K562 (cell line): ENCODE results near the gene PINK1. TPM values are rescaled to one million over a fixed set of nuclear protein-coding genes. Genes with fewer than 3 reads are reported as not detected.

Experiments
- ATAC-seq: fragments of 200-7000 bp; cut with Tn5 transposase; 3 replicates; pipeline ENCODE4 v1.9.1; 2020; ENCODE audit warnings: moderate library complexity
- BruUV-seq: library from RNA; stranded (reverse); fragments of 400-500 nt; replicated peaks from 2 replicates; lab custom pipeline; 2021; lab: Mats Ljungman, UMichigan
- CTCF ChIA-PET: fragments of 300-600 bp; formaldehyde crosslinking; extraction: SDS; loops from one replicate; lab custom pipeline; 2021; ENCODE audit warnings: low intra/inter-chr PET ratio; lab: Yijun Ruan, JAX
- POLR2A ChIA-PET: fragments of 300-600, 350-650 bp; sonication (Branson Sonifier 250); formaldehyde crosslinking; extraction: SDS; loops from one replicate; lab custom pipeline; 2021; ENCODE audit warnings: antibody characterized with exemption, inconsistent platforms; lab: Yijun Ruan, JAX
- DNase-seq, 4 experiments: peaks; one replicate each; pipeline versions ENCODE4 v3.0.0 to v3.0.0-alpha.2; 2011 to 2018; ENCODE audit warnings: low spot score in 3 of 4, mixed read lengths in 3 of 4; ENCODE audit errors: extremely low read depth in 1 of 4
- FAIRE-seq: peaks from 2 replicates; lab custom pipeline; 2011; peaks lifted over from hg19 to GRCh38; lab: Jason Lieb, UNC
- H2AFZ ChIP-seq: 2 replicates; pipeline ENCODE4 v1.6.0; 2011; ENCODE audit warnings: low read depth, low read length, control low read depth, inconsistent platforms
- H3K27ac ChIP-seq: fragments of 200-600 bp; 3 replicates; pipeline ENCODE4 v1.8.0; 2011; ENCODE audit warnings: low read depth, mild to moderate bottlenecking, control low read depth, inconsistent platforms, low read length, moderate library complexity, mixed read lengths; ENCODE audit errors: extremely low read depth
- H3K27me3 ChIP-seq, 2 experiments: fragments of 300-600 bp in 1 of 2; 2 replicates in 1 of 2; 3 replicates in 1 of 2; pipeline versions ENCODE4 v1.6.0 to v1.8.0; 2011; ENCODE audit warnings: inconsistent platforms in 2 of 2, low read length in 2 of 2, mild to moderate bottlenecking in 1 of 2, mixed read lengths in 1 of 2, moderate library complexity in 1 of 2; ENCODE audit not compliant: control insufficient read depth in 2 of 2, insufficient read depth in 2 of 2
- H3K36me3 ChIP-seq: fragments of 300-600 bp; 3 replicates; pipeline ENCODE4 v1.8.0; 2011; ENCODE audit warnings: mild to moderate bottlenecking, low read length, inconsistent platforms; ENCODE audit not compliant: control insufficient read depth, insufficient read depth
- H3K4me1 ChIP-seq, 2 experiments: fragments of 200-600 bp in 1 of 2; replicated peaks in 1 of 2; 2 replicates in 1 of 2; 3 replicates in 1 of 2; pipeline versions ENCODE4 v1.5.1 to v1.8.0; 2011; ENCODE audit warnings: inconsistent platforms in 2 of 2, low read length in 2 of 2, mild to moderate bottlenecking in 1 of 2, mixed read lengths in 1 of 2, moderate library complexity in 1 of 2; ENCODE audit not compliant: control insufficient read depth in 2 of 2, insufficient read depth in 2 of 2
- H3K4me2 ChIP-seq: 2 replicates; pipeline ENCODE4 v1.6.1; 2011; ENCODE audit warnings: low read length, control low read depth, inconsistent platforms, mixed read lengths; ENCODE audit not compliant: insufficient read depth
- H3K4me3 ChIP-seq: fragments of 200-600 bp; sonication (generic), shearing (Covaris generic); 2 replicates; pipeline ENCODE4 v1.5.1; 2016; ENCODE audit warnings: control low read depth, inconsistent platforms
- H3K79me2 ChIP-seq: fragments of 200-600 bp; 3 replicates; pipeline ENCODE4 v1.8.0; 2011; ENCODE audit warnings: low read length, inconsistent platforms; ENCODE audit not compliant: control insufficient read depth, insufficient read depth
- H3K9ac ChIP-seq, 2 experiments: 2 replicates each; pipeline versions ENCODE4 v1.6.0 to v1.6.1; 2011; ENCODE audit warnings: low read depth in 2 of 2, low read length in 2 of 2, control low read depth in 1 of 2, inconsistent platforms in 1 of 2, mild to moderate bottlenecking in 1 of 2, mixed read lengths in 1 of 2; ENCODE audit not compliant: insufficient read depth in 1 of 2
- H3K9me1 ChIP-seq: one replicate; pipeline ENCODE4 v1.6.0; 2011; ENCODE audit warnings: inconsistent platforms, mild to moderate bottlenecking, low read length, moderate library complexity; ENCODE audit not compliant: control insufficient read depth, insufficient read depth
- H3K9me3 ChIP-seq: replicated peaks from 2 replicates; pipeline ENCODE4 v1.5.1; 2011; ENCODE audit warnings: low read depth, low read length, inconsistent platforms; ENCODE audit not compliant: control insufficient read depth, insufficient read depth
- H4K20me1 ChIP-seq: replicated peaks from 2 replicates; pipeline ENCODE4 v1.6.1; 2011; ENCODE audit warnings: low read length, inconsistent platforms, mixed read lengths; ENCODE audit not compliant: control insufficient read depth, insufficient read depth
- CREB1 ChIP-seq, 2 experiments: sonication (generic) in 1 of 2; formaldehyde crosslinking in 1 of 2; IDR thresholded peaks; 2 replicates each; pipeline versions ENCODE4 v1.6.1 to v1.8.0; 2012 to 2022; ENCODE audit warnings: inconsistent platforms in 1 of 2, mild to moderate bottlenecking in 1 of 2, missing genetic modification reagents in 1 of 2, moderate library complexity in 1 of 2
- CXXC5 ChIP-seq: fragments of 250-450 bp; sonication (Bioruptor Pico); IDR thresholded peaks from 2 replicates; pipeline ENCODE4 v1.8.0; 2022; ENCODE audit warnings: inconsistent platforms, mild to moderate bottlenecking, moderate library complexity
- HDAC1 ChIP-seq, 2 experiments: fragments of 450-650 bp; IDR thresholded peaks; 2 replicates each; pipeline ENCODE4 v1.6.1; 2016 to 2017; ENCODE audit warnings: inconsistent platforms in 1 of 2, mild to moderate bottlenecking in 1 of 2, moderate library complexity in 1 of 2
- KAT8 ChIP-seq: fragments of 450-650 bp; IDR thresholded peaks from 2 replicates; pipeline ENCODE4 v1.6.1; 2016; ENCODE audit warnings: low read depth, mild to moderate bottlenecking
- NRF1 ChIP-seq, 2 experiments: fragments of 450-650 bp; IDR thresholded peaks in 1 of 2; conservative IDR thresholded peaks in 1 of 2; 2 replicates each; pipeline ENCODE4 v1.6.1; 2014; ENCODE audit warnings: mild to moderate bottlenecking in 2 of 2
- RFX7 ChIP-seq: fragments of 250-450 bp; sonication (Bioruptor Pico); IDR thresholded peaks from 2 replicates; pipeline ENCODE4 v1.5.1; 2021; ENCODE audit warnings: mild to moderate bottlenecking
- TAF7 ChIP-seq: fragments of 450-650 bp; IDR thresholded peaks from 2 replicates; pipeline ENCODE4 v1.6.1; 2016; ENCODE audit warnings: missing genetic modification characterization, missing compliant biosample characterization
- TCF3 ChIP-seq: sonication (generic); formaldehyde crosslinking; IDR thresholded peaks from 2 replicates; pipeline ENCODE4 v1.4.0; 2020; ENCODE audit warnings: mild to moderate bottlenecking, missing genetic modification reagents
- UBTF ChIP-seq, 2 experiments: IDR thresholded peaks; 2 replicates each; pipeline ENCODE4 v1.6.1; 2012; ENCODE audit warnings: improper control_type of control experiment in 2 of 2, low read depth in 2 of 2, low read length in 2 of 2, borderline replicate concordance in 1 of 2
- ZFP91 ChIP-seq: sonication (generic); formaldehyde crosslinking; IDR thresholded peaks from 2 replicates; pipeline ENCODE4 v1.8.0; 2022; ENCODE audit warnings: mild to moderate bottlenecking, missing genetic modification reagents
- ZNF174 ChIP-seq: fragments of 250-450 bp; sonication (Bioruptor Pico); IDR thresholded peaks from 2 replicates; pipeline ENCODE4 v1.4.0; 2020; ENCODE audit warnings: mild to moderate bottlenecking
- ZNF79 ChIP-seq: fragments of 250-450 bp; sonication (Bioruptor Pico); IDR thresholded peaks from 2 replicates; pipeline ENCODE4 v1.4.0; 2020; ENCODE audit warnings: low read depth, mild to moderate bottlenecking, moderate library complexity
- WGBS: fragments of 100-300 bp; shearing (Covaris generic); methylation state at CpG from one replicate; pipeline ENCODE4 v1.1.6; 2016; ENCODE audit warnings: low coverage, mixed read lengths; ENCODE audit not compliant: insufficient coverage; ENCODE audit errors: missing lambda C conversion rate; 5-methylcytosine and 5-hydroxymethylcytosine counted together
- in situ Hi-C: fragments of 300-500 bp; cut with MboI; formaldehyde crosslinking; loops from 4 replicates; pipeline ENCODE4 v1.15.0; 2018; ENCODE audit warnings: inconsistent platforms, mixed read lengths
- intact Hi-C: fragments of 100-400 bp; cut with micrococcal nuclease; formaldehyde crosslinking; loops from 2 replicates; pipeline ENCODE4 v1.14.2; 2022
- polyA plus RNA-seq, 8 experiments: library from polyadenylated mRNA; depleted of rRNA in 4 of 8; stranded (reverse) in 5 of 8; unstranded in 3 of 8; fragments of >200 nt; fragmentation: Nextera tagmentation in 2 of 8; fragmentation: Illumina TruSeq in 1 of 8; extraction: Ambion mirVana in 2 of 8; extraction: Trizol in 1 of 8; gene quantifications; 2 replicates each; pipeline versions ENCODE4 v1.2.1 to v1.2.3, GENCODE V29; 2011 to 2014; ENCODE audit warnings: inconsistent platforms in 1 of 8, missing spikeins in 1 of 8
- total RNA-seq, 7 experiments: library from RNA; depleted of rRNA in 6 of 7; stranded (reverse); fragments of >200 nt in 6 of 7; fragmentation: Illumina TruSeq in 2 of 7; extraction: Trizol in 2 of 7; gene quantifications; 2 replicates each; pipeline versions ENCODE4 v1.2.1 to v1.2.3, GENCODE V29; 2011 to 2021; ENCODE audit warnings: low replicate concordance in 1 of 7

Gene PINK1
- total and polyA plus RNA-seq, 9 of the 15 experiments (the other 6 are each of a cell fraction or from before 2014, with no cell fraction given), result 1.5 to 11.3 (median 6.8) TPM

GRCh38 chr1:20615946-20616846 is 17.1 kb upstream of the PINK1 start:
- no peak for TF ChIP-seq ZFP91 (CRISPR knock-in tag)
- TF ChIP-seq CXXC5 (CRISPR knock-in tag), result no peak
- TF ChIP-seq TAF7, result no peak
- no peak for TF ChIP-seq ZNF174 (CRISPR knock-in tag)
- no peak for TF ChIP-seq CREB1 (IDR thresholded peaks at IDR 0.05)
- no peak for TF ChIP-seq CREB1 (CRISPR knock-in tag; IDR thresholded peaks at IDR 0.05)
- no peak for TF ChIP-seq KAT8
- no peak for TF ChIP-seq TCF3 (CRISPR knock-in tag)
- no peak for TF ChIP-seq UBTF (IDR thresholded peaks at IDR 0.05; ENCODE audit: borderline replicate concordance in 1 of 2, low read depth in 2 of 2, low read length in 2 of 2)
- no peak for TF ChIP-seq HDAC1 (IDR thresholded peaks at IDR 0.05)
- TF ChIP-seq NRF1 (conservative IDR thresholded peaks at IDR 0.05 in 1 of 2, IDR thresholded peaks at IDR 0.05 in 1 of 2), result no peak
- no peak for TF ChIP-seq ZNF79 (CRISPR knock-in tag)
- no peak for TF ChIP-seq RFX7
- Histone ChIP-seq H3K4me3 (no peak overlapping the region), H3K9me1 (no peaks in the 10 kb centered on the region), H3K4me1 (peaks cover 2 to 6% of the 10 kb centered on the region in 2 experiments; a peak in 2 of 5 replicates), H3K79me2 (no peaks in the 10 kb centered on the region), H3K27ac (no peak overlapping the region), H2AFZ (peak overlapping the region; percentile 51; the same call in 1 of the 2 replicates), H3K9ac (no peak overlapping the region; a peak in 1 of 4 replicates), H3K9me3 (no peaks in the 10 kb centered on the region), H3K36me3 (no peaks in the 10 kb centered on the region), H3K4me2 (no peak overlapping the region), H3K27me3 (peaks cover 2 to 19% of the 10 kb centered on the region in 2 experiments; a peak in 3 of 5 replicates), H4K20me1 (no peaks in the 10 kb centered on the region)
- no TSS peak for BruUV-seq
- in situ Hi-C loops (no loop called here), intact Hi-C loops (no loop called here)
- ATAC-seq, result no peak; the same call in 2 of the 3 replicates
- ChIA-PET CTCF (no interaction called here), POLR2A (interaction anchor here (0.7 to 1.3 kb wide), 3 partner anchors 16 to 69 kb away, joined by 3 to 4 read pairs (median 4); no protein-coding TSS in a partner anchor)
- 19% methylated on average over 20 of the region's 20 CpGs for WGBS
- DNase-seq, result no peak
- FAIRE-seq, result no peak
